Measurements from ENCODE around the gene FLT4. TPM values are rescaled to one million over a fixed set of nuclear protein-coding genes. Genes with fewer than 3 reads are reported as not detected.
"Not testable (repeated sequence)": the region's sequence is repeated elsewhere in the genome, so short reads cannot be mapped to it uniquely, and the experiment has no call there.

FLT4 gene
- total RNA-seq, 3 donors from 2014 or later (not counting 1 experiment from before 2014, with no cell fraction given) = 0.68 to 0.92 (median 0.78) TPM

DNA sequence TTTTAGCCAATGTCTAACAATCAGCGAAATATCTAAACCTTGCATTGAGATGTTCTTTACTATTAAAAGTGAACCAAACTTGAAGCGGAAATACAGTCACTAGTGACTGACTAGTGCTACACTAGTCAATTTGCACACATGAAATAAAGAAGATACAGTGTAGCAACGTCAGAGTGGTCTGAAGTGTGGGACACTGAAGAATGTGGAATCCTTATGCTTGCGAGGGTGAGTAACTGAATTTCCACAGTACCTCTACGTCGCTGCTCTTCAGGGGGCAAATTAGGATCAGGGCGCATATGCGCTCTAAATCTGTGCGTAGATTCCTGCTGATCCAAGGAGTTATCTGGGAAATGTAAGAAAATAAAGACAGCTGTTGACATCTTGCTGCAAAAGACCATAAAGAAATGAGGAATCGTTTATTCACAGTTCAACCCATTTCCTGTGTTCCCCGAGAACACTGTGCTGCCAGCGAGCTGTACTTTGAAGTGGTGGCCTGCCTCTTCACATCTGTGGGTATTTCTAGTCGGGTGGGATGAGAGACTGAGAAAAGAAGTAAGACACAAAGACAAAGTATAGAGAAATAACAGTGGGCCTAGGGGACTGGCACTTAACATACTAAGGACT, 39.8 kb upstream of the FLT4 start:
- peak overlapping the region; percentile 84 to 87 for H3K27ac Mint-ChIP-seq
- TF ChIP-seq, protein P1, sequence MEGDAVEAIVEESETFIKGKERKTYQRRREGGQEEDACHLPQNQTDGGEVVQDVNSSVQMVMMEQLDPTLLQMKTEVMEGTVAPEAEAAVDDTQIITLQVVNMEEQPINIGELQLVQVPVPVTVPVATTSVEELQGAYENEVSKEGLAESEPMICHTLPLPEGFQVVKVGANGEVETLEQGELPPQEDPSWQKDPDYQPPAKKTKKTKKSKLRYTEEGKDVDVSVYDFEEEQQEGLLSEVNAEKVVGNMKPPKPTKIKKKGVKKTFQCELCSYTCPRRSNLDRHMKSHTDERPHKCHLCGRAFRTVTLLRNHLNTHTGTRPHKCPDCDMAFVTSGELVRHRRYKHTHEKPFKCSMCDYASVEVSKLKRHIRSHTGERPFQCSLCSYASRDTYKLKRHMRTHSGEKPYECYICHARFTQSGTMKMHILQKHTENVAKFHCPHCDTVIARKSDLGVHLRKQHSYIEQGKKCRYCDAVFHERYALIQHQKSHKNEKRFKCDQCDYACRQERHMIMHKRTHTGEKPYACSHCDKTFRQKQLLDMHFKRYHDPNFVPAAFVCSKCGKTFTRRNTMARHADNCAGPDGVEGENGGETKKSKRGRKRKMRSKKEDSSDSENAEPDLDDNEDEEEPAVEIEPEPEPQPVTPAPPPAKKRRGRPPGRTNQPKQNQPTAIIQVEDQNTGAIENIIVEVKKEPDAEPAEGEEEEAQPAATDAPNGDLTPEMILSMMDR (IDR thresholded peaks at IDR 0.05) = no peak
- no peaks in the 10 kb centered on the region for H3K36me3 Mint-ChIP-seq
- H3K27ac ChIP-seq (ENCODE audit: low read length) = peak overlapping the region; percentile 47
- intact Hi-C loops (cut with micrococcal nuclease) = no loop called here
- no peaks in the 10 kb centered on the region for H3K9me3 ChIP-seq (ENCODE audit: control insufficient read depth, insufficient read depth, low read length)
- no peaks in the 10 kb centered on the region for H3K9me3 Mint-ChIP-seq
- H3K4me3 Mint-ChIP-seq = peak overlapping the region; percentile 77
- no peaks in the 10 kb centered on the region for H3K27me3 ChIP-seq (ENCODE audit: control insufficient read depth, insufficient read depth, low read length)
- DNase-seq (peak; percentile 24 to 78), ATAC-seq (peak; percentile 72 to 90 (median 78))
- H3K27me3 Mint-ChIP-seq (ENCODE audit: low read depth in 2 of 2) = peaks cover 0 to 2% of the 10 kb centered on the region in 2 donors
- peaks cover 21 to 25% of the 10 kb centered on the region in 2 donors for H3K4me1 Mint-ChIP-seq
- H3K4me1 ChIP-seq (ENCODE audit: control insufficient read depth, insufficient read depth, low read length) = peaks cover 27% of the 10 kb centered on the region
- no peak overlapping the region for H3K4me3 ChIP-seq (ENCODE audit: low read length)
- H3K36me3 ChIP-seq (ENCODE audit: control insufficient read depth, insufficient read depth, low read length) = no peaks in the 10 kb centered on the region
- WGBS (ENCODE audit: insufficient coverage) = 45% methylated on average over 13 of the region's 13 CpGs

DNA sequence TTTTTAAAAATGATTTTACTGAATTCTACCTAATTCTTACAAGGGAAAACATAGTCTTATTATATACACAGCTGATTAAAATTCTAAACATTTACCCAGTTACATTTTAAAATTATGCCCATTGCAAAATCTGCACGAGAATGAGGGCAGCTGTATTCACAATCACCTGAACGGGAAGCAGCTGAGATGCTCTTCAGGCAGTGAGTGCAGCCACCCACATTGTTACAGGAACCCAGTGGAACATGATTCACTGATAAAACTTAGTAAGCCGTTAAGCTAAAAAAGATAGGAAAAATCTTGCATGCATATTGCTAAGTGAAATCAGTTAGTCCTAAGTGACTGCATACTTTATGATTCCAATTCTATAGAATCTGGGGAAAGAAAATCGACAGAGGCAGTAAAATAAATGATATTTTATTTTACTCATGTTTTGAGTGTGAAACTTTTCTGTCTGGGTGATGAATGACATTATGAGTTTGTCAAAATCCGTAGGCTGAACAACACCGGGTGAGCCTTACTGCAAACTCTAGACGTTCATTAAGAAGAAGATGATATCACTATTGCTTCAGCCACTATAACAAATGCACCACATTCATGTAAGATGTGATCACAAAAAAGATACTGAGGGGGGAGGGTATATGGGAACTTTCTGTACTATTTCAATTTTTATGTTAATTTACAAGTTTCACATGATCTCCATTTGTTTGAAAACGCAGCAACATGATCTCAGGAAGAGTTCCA, 39.1 kb upstream of the FLT4 start:
- H3K4me3 Mint-ChIP-seq = peak overlapping the region; percentile 77
- WGBS (ENCODE audit: insufficient coverage) = 19% methylated on average over 6 of the region's 8 CpGs
- Histone ChIP-seq H3K4me1 (ENCODE audit: control insufficient read depth, insufficient read depth, low read length) (peaks cover 27% of the 10 kb centered on the region), H3K27me3 (ENCODE audit: control insufficient read depth, insufficient read depth, low read length) (no peaks in the 10 kb centered on the region), H3K4me3 (ENCODE audit: low read length) (no peak overlapping the region), H3K9me3 (ENCODE audit: control insufficient read depth, insufficient read depth, low read length) (no peaks in the 10 kb centered on the region), H3K27ac (ENCODE audit: low read length) (peak overlapping the region; percentile 40), H3K36me3 (ENCODE audit: control insufficient read depth, insufficient read depth, low read length) (no peaks in the 10 kb centered on the region)
- H3K4me1 Mint-ChIP-seq = peaks cover 21 to 25% of the 10 kb centered on the region in 2 donors
- intact Hi-C loops (cut with micrococcal nuclease) = no loop called here
- peaks cover 0 to 2% of the 10 kb centered on the region in 2 donors for H3K27me3 Mint-ChIP-seq (ENCODE audit: low read depth in 2 of 2)
- H3K36me3 Mint-ChIP-seq = no peaks in the 10 kb centered on the region
- H3K9me3 Mint-ChIP-seq = no peaks in the 10 kb centered on the region
- peak in 1 of 2 donors; percentile 39 for DNase-seq
- peak in 2 of 3 donors; percentile 33 to 46 for ATAC-seq
- TF ChIP-seq, protein P1 (IDR thresholded peaks at IDR 0.05) = no peak
- peak overlapping the region; percentile 84 to 87 for H3K27ac Mint-ChIP-seq

DNA sequence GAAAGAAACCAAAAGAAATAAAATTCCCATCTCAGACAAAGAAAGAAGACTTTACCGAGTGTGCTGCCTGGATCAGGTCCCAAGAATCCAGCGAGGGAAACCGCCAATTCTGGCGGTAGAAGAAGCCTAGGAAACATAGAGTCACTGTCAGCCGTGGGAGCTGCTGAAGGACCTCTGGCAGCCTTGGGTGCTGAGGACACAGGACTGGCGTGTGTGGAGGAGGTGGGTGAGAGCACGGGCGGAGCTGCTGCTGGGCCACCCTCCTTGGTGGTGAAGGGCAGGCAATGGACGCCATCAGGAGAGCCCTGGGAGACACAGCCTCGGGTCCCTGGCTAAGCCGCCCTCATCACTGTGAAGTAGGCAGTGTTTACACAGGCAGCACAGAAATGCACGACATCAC, 37.4 kb upstream of the FLT4 start:
- ATAC-seq; H3K4me3 ChIP-seq (ENCODE audit: low read length); H3K4me3 Mint-ChIP-seq; H3K27ac Mint-ChIP-seq; H3K27me3 Mint-ChIP-seq (ENCODE audit: low read depth in 2 of 2); H3K36me3 Mint-ChIP-seq; H3K27ac ChIP-seq (ENCODE audit: low read length); H3K36me3 ChIP-seq (ENCODE audit: control insufficient read depth, insufficient read depth, low read length); DNase-seq; H3K9me3 Mint-ChIP-seq; intact Hi-C loops (cut with micrococcal nuclease); H3K27me3 ChIP-seq (ENCODE audit: control insufficient read depth, insufficient read depth, low read length); H3K9me3 ChIP-seq (ENCODE audit: control insufficient read depth, insufficient read depth, low read length): not testable (repeated sequence)
- peaks cover 21 to 24% of the 10 kb centered on the region in 2 donors for H3K4me1 Mint-ChIP-seq
- peaks cover 27% of the 10 kb centered on the region for H3K4me1 ChIP-seq (ENCODE audit: control insufficient read depth, insufficient read depth, low read length)
- 93% methylated on average over 12 of the region's 12 CpGs for WGBS (ENCODE audit: insufficient coverage)

DNA sequence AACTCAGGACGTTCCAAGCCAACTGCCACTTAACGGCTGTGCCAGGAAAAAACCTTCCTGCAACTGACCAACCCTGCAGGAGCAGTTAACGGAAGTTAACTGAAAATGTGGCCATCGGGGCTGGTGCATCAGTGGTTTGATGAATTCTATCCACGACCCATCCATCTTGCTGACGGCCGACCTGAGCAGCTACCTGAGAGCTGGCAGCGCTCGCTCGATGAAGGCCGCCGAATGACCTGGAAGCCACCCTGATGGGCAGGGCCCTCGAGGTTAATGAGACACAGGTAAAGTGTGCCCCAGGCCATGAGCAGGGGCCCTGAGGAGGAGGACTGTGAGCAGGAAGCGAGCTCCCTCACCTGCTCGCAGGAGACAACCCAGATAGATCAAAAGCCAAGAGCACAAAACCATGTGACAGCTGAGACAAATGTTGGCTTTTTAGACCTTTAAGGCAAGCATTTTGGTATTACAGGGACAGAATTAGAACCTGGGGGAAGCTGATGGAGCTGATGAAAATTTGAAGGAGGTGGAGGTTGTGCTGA, 35.3 kb upstream of the FLT4 start:
- Histone ChIP-seq H3K36me3 (ENCODE audit: control insufficient read depth, insufficient read depth, low read length) (no peaks in the 10 kb centered on the region), H3K4me3 (ENCODE audit: low read length) (no peak overlapping the region), H3K27ac (ENCODE audit: low read length) (no peak overlapping the region), H3K9me3 (ENCODE audit: control insufficient read depth, insufficient read depth, low read length) (no peaks in the 10 kb centered on the region), H3K4me1 (ENCODE audit: control insufficient read depth, insufficient read depth, low read length) (peaks cover 12% of the 10 kb centered on the region), H3K27me3 (ENCODE audit: control insufficient read depth, insufficient read depth, low read length) (no peaks in the 10 kb centered on the region)
- no peak overlapping the region for H3K4me3 Mint-ChIP-seq
- no peaks in the 10 kb centered on the region for H3K27me3 Mint-ChIP-seq (ENCODE audit: low read depth in 2 of 2)
- no peak overlapping the region for H3K27ac Mint-ChIP-seq
- ATAC-seq (no peak), DNase-seq (peak in 1 of 2 donors; percentile 64)
- no peaks in the 10 kb centered on the region for H3K9me3 Mint-ChIP-seq
- H3K4me1 Mint-ChIP-seq = peaks cover 15% of the 10 kb centered on the region in 2 donors
- 87% methylated on average over 15 of the region's 15 CpGs for WGBS (ENCODE audit: insufficient coverage)
- no peaks in the 10 kb centered on the region for H3K36me3 Mint-ChIP-seq
- TF ChIP-seq, protein P1 (IDR thresholded peaks at IDR 0.05) = no peak
- intact Hi-C loops (cut with micrococcal nuclease) = no loop called here
